GM10266 (cell line): ENCODE measurements around the gene PLXNA2.

Experiments used
- DNase-seq: peaks from one replicate; pipeline ENCODE4 v3.0.0; 2012; ENCODE audit errors: extremely low spot score
- TF ChIP-seq, protein P1 (sequence below): IDR thresholded peaks from 2 replicates; pipeline ENCODE4 v1.5.1; 2012; ENCODE audit warnings: mild to moderate bottlenecking, low read depth; ENCODE audit not compliant: control insufficient read depth, insufficient read depth; ENCODE audit errors: missing control alignments

Gene PLXNA2

DNA sequence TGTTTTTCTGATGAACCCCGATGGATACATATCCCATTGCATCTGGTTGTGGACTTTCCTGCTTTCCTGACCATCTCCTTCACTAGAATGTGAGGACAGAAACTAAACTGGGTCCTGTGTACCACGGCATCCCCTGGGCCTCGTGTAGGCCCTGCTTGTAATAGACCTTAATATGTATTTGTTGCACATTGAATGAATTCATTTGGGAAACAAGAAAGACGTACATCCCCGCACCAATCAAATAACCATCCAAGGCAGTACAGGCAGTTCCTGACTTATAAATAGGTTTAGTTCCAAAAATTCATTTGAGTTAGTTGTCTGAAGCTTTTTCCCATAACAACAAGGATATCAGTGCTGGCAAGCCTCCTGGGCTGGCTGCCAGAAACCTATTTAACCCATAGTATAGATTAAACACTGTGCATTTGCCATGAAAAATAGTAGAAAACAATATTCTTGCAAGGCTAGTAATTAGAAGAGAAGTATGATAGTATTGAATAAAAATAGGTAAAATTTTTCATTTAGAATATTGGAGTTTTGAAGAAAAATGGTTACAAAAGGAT lies 251.4 kb downstream of the PLXNA2 start:
- no peak for DNase-seq
- TF ChIP-seq, protein P1, sequence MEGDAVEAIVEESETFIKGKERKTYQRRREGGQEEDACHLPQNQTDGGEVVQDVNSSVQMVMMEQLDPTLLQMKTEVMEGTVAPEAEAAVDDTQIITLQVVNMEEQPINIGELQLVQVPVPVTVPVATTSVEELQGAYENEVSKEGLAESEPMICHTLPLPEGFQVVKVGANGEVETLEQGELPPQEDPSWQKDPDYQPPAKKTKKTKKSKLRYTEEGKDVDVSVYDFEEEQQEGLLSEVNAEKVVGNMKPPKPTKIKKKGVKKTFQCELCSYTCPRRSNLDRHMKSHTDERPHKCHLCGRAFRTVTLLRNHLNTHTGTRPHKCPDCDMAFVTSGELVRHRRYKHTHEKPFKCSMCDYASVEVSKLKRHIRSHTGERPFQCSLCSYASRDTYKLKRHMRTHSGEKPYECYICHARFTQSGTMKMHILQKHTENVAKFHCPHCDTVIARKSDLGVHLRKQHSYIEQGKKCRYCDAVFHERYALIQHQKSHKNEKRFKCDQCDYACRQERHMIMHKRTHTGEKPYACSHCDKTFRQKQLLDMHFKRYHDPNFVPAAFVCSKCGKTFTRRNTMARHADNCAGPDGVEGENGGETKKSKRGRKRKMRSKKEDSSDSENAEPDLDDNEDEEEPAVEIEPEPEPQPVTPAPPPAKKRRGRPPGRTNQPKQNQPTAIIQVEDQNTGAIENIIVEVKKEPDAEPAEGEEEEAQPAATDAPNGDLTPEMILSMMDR, result no peak

DNA sequence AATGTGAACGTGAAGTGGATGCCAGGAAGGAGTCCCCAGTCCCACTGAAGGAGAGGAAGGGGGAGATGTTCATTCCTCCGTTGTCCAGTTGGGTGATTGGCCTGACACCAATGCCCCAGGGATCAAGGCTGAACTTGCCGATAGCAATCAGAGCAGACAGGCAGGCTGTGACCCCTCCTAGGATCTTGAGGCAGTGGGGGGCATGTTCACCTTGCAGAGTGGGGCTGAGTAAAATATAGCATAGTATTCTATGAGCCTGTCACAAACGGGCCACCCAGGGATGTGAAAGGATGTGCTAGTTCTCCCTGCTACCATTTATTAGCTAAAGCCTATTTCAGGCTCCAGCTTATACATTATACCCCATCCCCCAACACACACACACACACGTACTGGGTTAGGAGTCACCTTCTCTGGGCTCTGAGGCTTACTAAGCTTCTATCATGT lies 252.6 kb downstream of the PLXNA2 start:
- TF ChIP-seq, protein P1, result no peak
- DNase-seq, result no peak

DNA sequence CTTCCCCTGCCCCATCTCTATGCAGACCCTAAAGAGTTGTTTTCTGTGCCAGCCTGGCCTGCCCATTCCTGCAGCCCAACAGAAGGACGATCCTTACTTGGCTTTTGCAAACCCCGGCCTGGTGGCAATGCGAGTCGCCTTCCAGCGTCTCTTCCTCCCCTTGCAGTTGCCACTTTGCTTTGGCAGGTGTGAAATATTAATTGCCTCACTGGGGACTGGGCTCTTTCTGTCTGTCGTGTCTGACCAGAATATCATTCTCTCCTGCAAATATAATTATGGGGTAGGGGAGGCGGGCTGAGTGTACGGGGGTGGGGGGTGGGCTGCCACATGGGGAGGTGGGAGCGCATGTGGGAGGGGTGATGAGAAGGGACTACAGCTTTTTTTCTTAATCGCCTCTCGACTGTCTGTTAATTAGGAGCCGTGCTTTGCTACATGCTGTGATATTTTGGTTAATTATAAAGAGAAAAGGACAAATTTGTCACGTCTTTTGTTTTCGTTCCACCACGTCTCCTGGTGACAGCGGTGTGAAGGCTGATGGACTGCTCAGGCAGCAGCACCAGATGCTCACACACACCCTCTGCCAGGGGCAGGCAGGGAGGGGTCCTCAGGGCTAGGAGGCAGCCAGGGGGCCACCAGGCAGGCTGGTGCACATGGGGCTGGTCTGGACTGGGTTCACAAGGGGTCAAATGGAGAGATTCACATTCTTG lies 253.2 kb downstream of the PLXNA2 start:
- no peak for DNase-seq
- TF ChIP-seq, protein P1, result no peak

DNA sequence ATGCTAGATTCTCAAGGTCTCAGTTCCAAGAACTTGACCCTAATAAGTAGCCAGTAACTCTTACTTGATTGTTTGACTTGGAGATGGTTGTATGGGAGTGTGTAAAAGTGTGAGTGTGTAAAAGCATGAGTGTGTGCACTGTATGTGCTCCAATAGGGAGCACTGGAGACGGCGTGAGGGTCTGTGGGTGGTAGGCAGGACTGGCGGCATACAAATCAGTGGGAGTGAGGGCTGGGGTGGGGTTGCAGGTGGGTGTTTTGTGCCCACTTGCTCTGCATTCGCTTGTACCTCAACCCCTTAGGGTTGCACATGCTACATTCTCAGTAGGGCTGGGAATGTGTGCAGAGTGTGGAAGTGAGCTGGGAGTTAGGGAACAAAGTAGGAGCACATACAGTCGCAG lies 253.7 kb downstream of the PLXNA2 start:
- TF ChIP-seq, protein P1, result no peak
- no peak for DNase-seq

DNA sequence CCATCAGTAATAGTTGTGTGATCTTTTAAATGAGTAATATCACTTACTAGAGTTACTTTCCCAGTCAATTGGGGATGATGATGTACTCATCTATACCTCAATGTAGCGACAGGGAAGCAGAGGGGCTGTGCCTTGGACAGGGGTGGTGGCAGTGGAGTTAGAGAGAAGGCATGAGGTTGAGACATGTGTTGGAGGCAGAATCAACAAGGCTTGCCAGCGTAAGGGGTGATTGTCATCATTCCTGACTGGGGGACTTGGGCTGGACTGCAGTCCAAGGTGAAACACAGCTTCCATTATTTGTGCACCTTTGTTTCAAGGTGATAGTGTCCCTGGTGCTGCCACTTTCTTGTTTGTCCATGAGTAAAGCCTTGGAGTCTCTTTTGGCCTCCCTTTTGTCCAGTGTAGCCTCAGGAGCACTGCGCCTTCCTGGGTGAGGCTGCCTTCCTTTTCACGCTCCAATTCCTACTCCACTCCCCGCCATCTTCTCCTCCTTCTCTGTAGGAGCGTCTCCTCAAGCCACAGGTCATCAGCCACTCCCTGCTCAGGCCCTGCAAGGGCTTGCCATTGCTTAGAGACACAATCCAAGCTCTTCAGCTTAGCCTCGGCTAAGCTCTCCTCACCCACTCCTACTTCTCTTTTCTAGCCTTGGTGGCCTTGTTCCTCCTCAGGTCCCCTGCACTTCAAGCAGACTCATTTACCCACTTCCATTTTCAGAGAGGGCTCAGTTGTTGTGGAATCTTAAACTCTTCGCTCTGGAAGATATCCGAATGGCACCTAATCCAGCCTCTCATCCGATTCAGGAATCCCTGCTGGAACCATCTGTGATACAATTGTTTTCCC lies 255.6 kb downstream of the PLXNA2 start:
- TF ChIP-seq, protein P1, result no peak
- no peak for DNase-seq

DNA sequence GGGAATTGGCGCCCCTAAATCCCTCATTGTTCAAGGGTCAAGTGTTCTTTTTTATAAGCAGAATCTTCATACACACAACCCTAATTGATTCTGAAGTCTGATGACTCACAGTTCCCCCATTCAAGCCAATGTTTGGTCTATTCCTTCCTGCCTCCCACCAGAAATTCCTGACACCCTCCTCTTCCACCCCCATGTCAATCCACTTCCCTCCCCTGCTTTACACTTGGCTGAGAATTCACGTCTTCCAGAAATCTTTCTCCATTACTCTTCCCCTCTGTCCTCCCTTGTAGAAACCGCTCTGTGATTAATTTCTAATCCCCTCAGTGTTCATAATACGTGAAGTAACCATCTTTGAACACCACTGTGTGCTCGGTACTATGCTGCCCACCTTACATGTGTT lies 257.0 kb downstream of the PLXNA2 start:
- no peak for DNase-seq
- TF ChIP-seq, protein P1, result no peak
